DOHH2 (cell line): ENCODE measurements around the gene VAC14.

ENCODE experiments used
- H3F3A ChIP-seq: fragments of 200-600 bp; sonication (generic), shearing (Covaris generic); 2 replicates; pipeline ENCODE4 v1.6.0; 2016; ENCODE audit warnings: antibody characterized with exemption, mild to moderate bottlenecking; ENCODE audit not compliant: control insufficient read depth, insufficient read depth
- H3K27ac ChIP-seq: fragments of 200-600 bp; sonication (generic); 2 replicates; pipeline ENCODE4 v1.5.1; 2014; ENCODE audit warnings: low read depth, mild to moderate bottlenecking, low read length, moderate library complexity
- H3K27me3 ChIP-seq: fragments of 200-600 bp; sonication (generic); 2 replicates; pipeline ENCODE4 v1.6.1; 2014; ENCODE audit warnings: mild to moderate bottlenecking, low read length, mixed read lengths; ENCODE audit not compliant: control insufficient read depth
- H3K36me3 ChIP-seq: fragments of 200-600 bp; sonication (generic); 2 replicates; pipeline ENCODE4 v1.6.1; 2014; ENCODE audit warnings: mild to moderate bottlenecking, low read length, moderate library complexity, mixed read lengths; ENCODE audit not compliant: control insufficient read depth
- H3K4me1 ChIP-seq: fragments of 200-600 bp; sonication (generic); 2 replicates; pipeline ENCODE4 v1.6.1; 2014; ENCODE audit warnings: mild to moderate bottlenecking, low read length, mixed read lengths; ENCODE audit not compliant: control insufficient read depth
- H3K4me2 ChIP-seq: fragments of 200-600 bp; sonication (generic); 2 replicates; pipeline ENCODE4 v1.6.0; 2014; ENCODE audit warnings: mild to moderate bottlenecking, low read length, moderate library complexity
- H3K4me3 ChIP-seq: fragments of 200-600 bp; sonication (generic); 2 replicates; pipeline ENCODE4 v1.5.1; 2014; ENCODE audit warnings: mild to moderate bottlenecking, low read length, mixed read lengths
- H3K79me2 ChIP-seq: fragments of 200-600 bp; sonication (generic); 2 replicates; pipeline ENCODE4 v1.6.1; 2014; ENCODE audit warnings: mild to moderate bottlenecking, low read length, mixed read lengths; ENCODE audit not compliant: control insufficient read depth
- H3K9me2 ChIP-seq: fragments of 200-600 bp; sonication (generic); replicated peaks from 2 replicates; pipeline ENCODE4 v1.6.1; 2014; ENCODE audit warnings: mild to moderate bottlenecking, low read length, mixed read lengths; ENCODE audit not compliant: control insufficient read depth
- H3K9me3 ChIP-seq: fragments of 200-600 bp; sonication (generic); 2 replicates; pipeline ENCODE4 v1.6.1; 2014; ENCODE audit warnings: antibody characterized with exemption, low read length, mixed read lengths; ENCODE audit not compliant: control insufficient read depth, insufficient read depth
- H4K20me1 ChIP-seq: fragments of 200-600 bp; sonication (generic); 2 replicates; pipeline ENCODE4 v1.6.0; 2014; ENCODE audit warnings: low read depth, mild to moderate bottlenecking, antibody characterized with exemption, low read length, moderate library complexity; ENCODE audit not compliant: control insufficient read depth, insufficient read depth
- CTCF ChIP-seq: fragments of 200-600 bp; sonication (generic); IDR thresholded peaks from one replicate; pipeline ENCODE4 v1.5.1; 2014; ENCODE audit warnings: antibody characterized with exemption, mild to moderate bottlenecking, low read depth, low read length; ENCODE audit not compliant: poor library complexity, severe bottlenecking
- EZH2phosphoT487 ChIP-seq: fragments of 200-600 bp; sonication (generic); IDR thresholded peaks from 2 replicates; pipeline ENCODE4 v1.6.1; 2017; ENCODE audit warnings: borderline replicate concordance, mild to moderate bottlenecking, antibody characterized with exemption, low read length, moderate library complexity, mixed read lengths

VAC14 gene

DNA sequence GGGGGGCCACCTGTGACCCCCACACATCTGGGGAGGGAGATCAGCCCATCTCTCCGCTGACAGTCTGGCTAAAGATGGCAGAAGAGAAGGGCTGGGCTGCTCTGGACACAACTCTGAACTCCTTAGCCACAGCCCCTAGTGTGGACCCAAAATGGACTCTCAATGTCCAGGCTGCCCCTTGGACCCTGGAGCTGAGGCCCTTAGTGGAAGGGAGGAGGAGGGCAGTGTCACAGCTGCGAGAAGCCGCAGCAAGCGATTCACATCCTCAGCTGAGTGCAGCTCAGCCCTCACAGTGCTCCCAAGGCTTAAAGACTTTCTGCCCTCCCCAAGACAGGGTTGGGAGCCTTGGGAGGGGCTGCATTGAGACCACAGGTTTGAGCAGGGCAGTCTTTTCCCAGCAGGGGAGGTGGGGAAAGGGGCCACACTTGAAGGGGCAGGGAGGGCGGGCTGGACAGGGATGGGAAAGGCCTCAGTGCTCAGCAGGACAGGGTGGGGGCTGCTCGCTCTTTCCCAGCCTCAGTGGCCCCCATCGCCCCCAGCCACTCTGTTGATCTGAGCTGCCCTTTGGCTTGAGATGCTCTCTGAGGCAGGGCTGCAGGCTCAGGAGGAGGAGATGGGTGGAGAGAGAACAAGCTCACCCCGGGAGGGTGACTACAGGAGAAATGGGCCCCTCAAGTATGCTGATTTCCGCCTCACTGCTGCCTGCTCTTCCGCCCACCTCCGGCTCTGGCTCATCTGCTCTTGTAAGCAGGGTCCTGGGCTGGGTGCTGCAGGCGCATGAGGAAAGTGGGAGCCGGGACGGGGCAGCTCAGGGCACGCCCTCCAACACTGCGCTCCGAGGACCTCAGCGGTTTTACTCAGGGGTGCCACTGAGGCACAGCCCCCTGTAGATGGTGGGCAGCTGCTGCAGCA is 64.2 kb downstream of the VAC14 start:
- peak overlapping the region; percentile 24 for H3K27ac ChIP-seq
- TF ChIP-seq EZH2phosphoT487 (no peak), CTCF (no peak)

GRCh38 chr16:70735141-70735979 is 65.6 kb downstream of the VAC14 start:
- Histone ChIP-seq H3K36me3 (peaks cover 5% of the 10 kb centered on the region; the same call in 1 of the 2 replicates), H3K27ac (no peak overlapping the region), H3K9me3 (no peaks in the 10 kb centered on the region), H3K27me3 (no peaks in the 10 kb centered on the region), H3F3A (no peaks in the 10 kb centered on the region), H3K4me2 (no peak overlapping the region), H3K4me3 (no peak overlapping the region), H3K79me2 (no peaks in the 10 kb centered on the region), H4K20me1 (no peaks in the 10 kb centered on the region), H3K4me1 (peaks cover 19% of the 10 kb centered on the region), H3K9me2 (no peaks in the 10 kb centered on the region)
- no peak for TF ChIP-seq EZH2phosphoT487
- TF ChIP-seq CTCF = no peak

More for the DNA sequence above, 64.2 kb downstream of the VAC14 start:
- Histone ChIP-seq H3K9me3 (no peaks in the 10 kb centered on the region), H4K20me1 (no peaks in the 10 kb centered on the region), H3K9me2 (no peaks in the 10 kb centered on the region), H3F3A (no peaks in the 10 kb centered on the region), H3K4me2 (peak overlapping the region; percentile 46), H3K27me3 (no peaks in the 10 kb centered on the region), H3K36me3 (peaks cover 4% of the 10 kb centered on the region; the same call in 1 of the 2 replicates), H3K4me3 (no peak overlapping the region), H3K79me2 (no peaks in the 10 kb centered on the region), H3K4me1 (peaks cover 19% of the 10 kb centered on the region)

DNA sequence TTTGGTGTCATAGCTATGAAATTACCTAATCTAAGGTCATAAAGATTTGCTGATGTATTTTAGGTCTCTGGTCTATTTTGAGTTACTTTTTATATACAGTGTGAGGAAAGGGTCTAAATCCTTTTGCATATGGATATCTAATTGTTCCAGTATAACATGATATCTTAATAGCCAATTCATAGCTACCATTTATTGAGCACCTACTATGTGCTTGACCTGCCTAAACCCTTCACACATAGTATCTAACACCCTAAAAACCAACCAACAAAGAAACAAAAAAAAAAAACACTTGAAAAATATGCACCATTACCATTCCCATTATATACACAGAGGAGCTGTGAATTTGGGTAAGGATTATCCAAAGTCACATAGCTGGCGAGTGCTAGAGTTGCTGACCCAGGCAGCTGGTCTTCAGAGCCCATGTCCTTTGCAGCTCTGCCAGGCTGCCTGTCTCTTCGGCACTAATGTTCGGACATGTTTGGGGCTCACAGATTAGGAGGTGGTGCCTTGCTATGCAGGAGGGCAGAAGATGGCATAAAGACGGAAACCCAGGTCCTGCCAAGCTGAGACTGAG is 66.3 kb downstream of the VAC14 start:
- TF ChIP-seq CTCF (no peak), EZH2phosphoT487 (no peak)
- Histone ChIP-seq H3K27me3 (no peaks in the 10 kb centered on the region), H3K9me2 (no peaks in the 10 kb centered on the region), H3F3A (no peaks in the 10 kb centered on the region), H3K9me3 (no peaks in the 10 kb centered on the region), H4K20me1 (no peaks in the 10 kb centered on the region), H3K4me3 (no peak overlapping the region), H3K27ac (no peak overlapping the region), H3K79me2 (no peaks in the 10 kb centered on the region), H3K4me2 (no peak overlapping the region), H3K4me1 (peaks cover 19% of the 10 kb centered on the region), H3K36me3 (peaks cover 5% of the 10 kb centered on the region; the same call in 1 of the 2 replicates)
